Measurements from ENCODE around the gene SPPL3.

DNA sequence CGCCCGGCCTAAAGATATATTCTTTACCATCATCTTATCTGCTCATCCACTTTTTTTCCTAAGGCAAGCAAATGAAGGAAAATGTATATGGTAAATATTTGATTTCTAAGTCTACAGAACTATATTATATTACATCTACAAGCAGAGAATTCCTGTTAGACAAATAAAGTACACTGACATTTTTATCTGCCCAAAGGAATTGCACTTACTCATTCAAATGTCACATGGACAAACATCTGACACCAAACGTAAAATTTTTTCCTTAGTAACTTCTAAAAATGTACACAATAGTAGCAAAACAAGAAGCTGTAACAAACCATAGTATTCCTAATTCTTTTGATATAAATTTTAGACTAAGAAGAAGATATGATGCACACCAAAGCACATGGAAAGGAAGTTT is 51.0 kb downstream of the SPPL3 start:
- TF ChIP-seq, protein P1, sequence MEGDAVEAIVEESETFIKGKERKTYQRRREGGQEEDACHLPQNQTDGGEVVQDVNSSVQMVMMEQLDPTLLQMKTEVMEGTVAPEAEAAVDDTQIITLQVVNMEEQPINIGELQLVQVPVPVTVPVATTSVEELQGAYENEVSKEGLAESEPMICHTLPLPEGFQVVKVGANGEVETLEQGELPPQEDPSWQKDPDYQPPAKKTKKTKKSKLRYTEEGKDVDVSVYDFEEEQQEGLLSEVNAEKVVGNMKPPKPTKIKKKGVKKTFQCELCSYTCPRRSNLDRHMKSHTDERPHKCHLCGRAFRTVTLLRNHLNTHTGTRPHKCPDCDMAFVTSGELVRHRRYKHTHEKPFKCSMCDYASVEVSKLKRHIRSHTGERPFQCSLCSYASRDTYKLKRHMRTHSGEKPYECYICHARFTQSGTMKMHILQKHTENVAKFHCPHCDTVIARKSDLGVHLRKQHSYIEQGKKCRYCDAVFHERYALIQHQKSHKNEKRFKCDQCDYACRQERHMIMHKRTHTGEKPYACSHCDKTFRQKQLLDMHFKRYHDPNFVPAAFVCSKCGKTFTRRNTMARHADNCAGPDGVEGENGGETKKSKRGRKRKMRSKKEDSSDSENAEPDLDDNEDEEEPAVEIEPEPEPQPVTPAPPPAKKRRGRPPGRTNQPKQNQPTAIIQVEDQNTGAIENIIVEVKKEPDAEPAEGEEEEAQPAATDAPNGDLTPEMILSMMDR (IDR thresholded peaks at IDR 0.05): no peak
- TF ChIP-seq ZFX (IDR thresholded peaks at IDR 0.05; ENCODE audit: borderline replicate concordance): no peak

Measured in 22Rv1 (cell line).